Panc1 (cell line): ENCODE measurements around the gene GPR33.

Experiments
- CTCF ChIP-seq: fragments of 450-650 bp; IDR thresholded peaks from 2 replicates; pipeline ENCODE4 v1.5.1; 2017; ENCODE audit warnings: mild to moderate bottlenecking
- REST ChIP-seq, 2 experiments: IDR thresholded peaks; 2 replicates each; pipeline ENCODE4 v1.6.1; 2011 to 2012; ENCODE audit warnings: low read depth in 2 of 2, control low read depth in 1 of 2, low read length in 1 of 2, mild to moderate bottlenecking in 1 of 2, moderate library complexity in 1 of 2; ENCODE audit not compliant: insufficient read depth in 1 of 2
- SIN3A ChIP-seq: IDR thresholded peaks from 2 replicates; pipeline ENCODE4 v1.6.1; 2012; ENCODE audit warnings: low read depth, mild to moderate bottlenecking, low read length, moderate library complexity, borderline replicate concordance; ENCODE audit not compliant: insufficient read depth

- TF ChIP-seq CTCF (no peak), REST (IDR thresholded peaks at IDR 0.05; ENCODE audit: insufficient read depth in 1 of 2, low read depth in 2 of 2, low read length in 1 of 2) (no peak), SIN3A (no peak)
Measured at GRCh38 chr14:31457665-31458659, 29.9 kb downstream of the GPR33 start.
